NCI-H748 (cell line): Measurements from ENCODE around the gene NQO1.

Source experiments
- DNase-seq: peaks from one replicate; lab custom pipeline; 2025; ENCODE audit not compliant: unreplicated experiment; lab: John Stamatoyannopoulos, UW

NQO1 gene

GRCh38 chr16:69707920-69708683 lies 18.3 kb downstream of the NQO1 start:
- no peak for DNase-seq

DNA sequence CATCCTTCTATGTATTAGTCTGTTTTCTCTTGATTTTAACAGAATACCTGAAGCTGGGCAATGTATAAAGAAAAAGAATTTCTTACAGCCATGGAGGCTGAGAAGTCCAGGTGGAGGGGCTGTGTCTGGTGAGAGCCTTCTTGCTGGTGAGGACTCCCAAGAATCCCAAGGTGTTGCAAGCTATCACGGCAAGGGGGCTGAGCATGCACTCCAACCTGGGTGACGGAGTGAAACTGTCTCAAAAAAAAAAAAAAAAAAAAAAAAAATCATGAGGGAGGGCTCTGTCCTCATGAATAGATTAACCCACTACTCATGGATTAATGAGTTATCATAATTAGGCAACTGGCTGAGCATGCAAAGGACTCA lies 19.4 kb downstream of the NQO1 start:
- DNase-seq, result no peak

GRCh38 chr16:69706256-69706974 lies 19.9 kb downstream of the NQO1 start:
- DNase-seq, result no peak

DNA sequence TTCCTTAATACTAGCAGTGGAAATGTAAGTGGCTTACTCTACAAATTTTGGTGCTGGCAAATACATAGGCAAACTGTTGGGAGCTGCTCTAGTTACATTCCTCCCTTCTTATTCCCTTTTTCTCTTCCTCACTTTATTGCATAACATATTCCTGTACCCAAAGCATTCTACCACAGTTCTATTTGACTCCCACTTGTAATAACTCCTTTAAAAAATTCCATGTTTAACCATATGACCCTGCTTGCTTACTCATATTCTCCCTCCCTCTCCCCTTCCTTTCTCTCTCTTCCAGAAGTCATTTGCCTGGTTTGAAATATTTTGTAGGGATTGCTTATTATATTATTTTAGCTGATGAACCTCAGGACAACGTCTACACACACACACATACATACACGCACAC lies 22.7 kb downstream of the NQO1 start:
- no peak for DNase-seq

DNA sequence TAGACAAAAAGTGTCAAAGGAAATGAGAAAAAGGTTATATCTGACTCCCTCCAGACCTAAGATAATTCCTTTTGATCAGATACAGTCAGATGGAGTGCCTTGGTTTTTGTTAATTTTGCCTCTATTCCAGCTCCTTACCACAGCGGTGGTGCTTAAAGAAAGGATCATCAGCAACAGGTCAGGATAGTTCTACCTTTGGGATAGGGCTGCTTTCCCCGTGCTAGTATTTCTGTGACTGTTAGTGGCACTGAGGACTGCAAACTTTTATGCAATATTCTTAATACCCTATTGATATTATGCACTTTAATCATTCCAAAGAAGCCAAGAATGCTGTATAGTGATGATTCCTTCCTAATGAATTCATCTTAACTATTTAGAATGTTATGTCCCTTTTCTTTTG lies 24.5 kb downstream of the NQO1 start:
- no peak for DNase-seq

- DNase-seq, result no peak
These were observed 24.9 kb downstream of the NQO1 start for GRCh38 chr16:69701452-69701851.

GRCh38 chr16:69699915-69700314 lies 26.4 kb downstream of the NQO1 start:
- no peak for DNase-seq

DNA sequence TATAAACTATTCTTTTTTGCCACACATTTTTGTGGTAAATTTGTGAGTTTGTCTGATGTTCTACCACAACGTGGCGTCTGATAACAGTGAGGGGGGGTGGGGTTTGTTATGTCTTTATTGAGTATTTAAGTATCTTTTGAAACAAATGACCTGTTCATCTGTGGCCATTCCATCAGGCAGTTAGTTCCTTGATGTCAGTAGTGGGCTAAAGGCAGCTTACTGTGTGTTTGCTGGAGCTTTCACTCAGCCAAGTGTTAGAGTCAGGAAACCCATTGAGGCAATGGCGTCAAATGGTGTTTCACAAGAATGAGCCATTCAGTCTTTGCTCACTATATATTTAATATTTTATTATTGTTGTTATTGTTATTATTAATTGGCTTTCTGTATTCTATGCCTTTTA lies 28.0 kb downstream of the NQO1 start:
- no peak for DNase-seq

DNA sequence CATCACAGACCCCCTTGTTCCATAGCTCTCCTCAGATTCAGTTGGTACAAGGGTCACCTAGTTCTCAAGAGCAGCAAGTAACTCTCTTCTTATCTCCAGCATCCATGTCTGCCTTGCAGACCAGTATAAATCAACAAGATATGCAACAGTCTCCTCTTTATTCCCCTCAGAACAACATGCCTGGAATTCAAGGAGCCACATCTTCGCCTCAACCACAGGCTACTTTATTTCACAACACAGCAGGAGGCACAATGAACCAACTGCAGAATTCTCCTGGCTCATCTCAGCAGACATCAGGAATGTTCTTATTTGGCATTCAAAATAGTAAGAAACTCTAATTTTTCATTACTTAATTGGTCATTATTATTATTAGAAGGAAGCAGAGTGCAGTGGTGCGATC lies 32.4 kb downstream of the NQO1 start:
- DNase-seq, result no peak

DNA sequence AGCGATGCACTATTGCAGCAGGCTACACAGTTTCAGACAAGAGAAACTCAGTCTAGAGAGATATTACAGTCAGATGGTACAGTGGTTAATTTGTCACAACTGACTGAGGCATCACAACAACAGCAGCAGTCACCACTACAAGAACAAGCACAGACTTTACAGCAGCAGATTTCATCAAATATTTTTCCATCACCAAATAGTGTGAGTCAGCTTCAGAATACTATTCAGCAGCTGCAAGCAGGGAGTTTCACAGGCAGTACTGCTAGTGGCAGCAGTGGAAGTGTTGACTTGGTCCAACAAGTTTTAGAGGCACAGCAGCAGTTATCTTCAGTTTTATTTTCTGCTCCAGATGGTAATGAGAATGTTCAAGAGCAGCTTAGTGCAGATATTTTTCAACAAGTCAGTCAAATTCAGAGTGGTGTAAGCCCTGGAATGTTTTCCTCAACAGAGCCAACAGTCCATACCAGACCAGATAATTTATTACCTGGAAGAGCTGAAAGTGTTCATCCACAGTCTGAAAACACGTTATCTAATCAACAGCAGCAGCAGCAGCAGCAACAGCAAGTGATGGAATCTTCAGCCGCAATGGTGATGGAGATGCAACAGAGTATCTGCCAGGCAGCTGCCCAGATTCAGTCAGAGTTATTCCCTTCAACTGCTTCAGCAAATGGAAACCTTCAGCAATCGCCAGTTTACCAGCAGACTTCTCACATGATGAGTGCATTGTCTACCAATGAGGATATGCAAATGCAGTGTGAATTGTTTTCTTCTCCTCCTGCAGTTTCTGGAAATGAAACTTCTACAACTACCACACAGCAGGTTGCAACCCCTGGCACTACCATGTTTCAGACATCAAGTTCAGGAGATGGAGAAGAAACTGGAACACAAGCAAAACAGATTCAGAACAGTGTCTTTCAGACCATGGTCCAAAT lies 34.1 kb downstream of the NQO1 start:
- no peak for DNase-seq

DNA sequence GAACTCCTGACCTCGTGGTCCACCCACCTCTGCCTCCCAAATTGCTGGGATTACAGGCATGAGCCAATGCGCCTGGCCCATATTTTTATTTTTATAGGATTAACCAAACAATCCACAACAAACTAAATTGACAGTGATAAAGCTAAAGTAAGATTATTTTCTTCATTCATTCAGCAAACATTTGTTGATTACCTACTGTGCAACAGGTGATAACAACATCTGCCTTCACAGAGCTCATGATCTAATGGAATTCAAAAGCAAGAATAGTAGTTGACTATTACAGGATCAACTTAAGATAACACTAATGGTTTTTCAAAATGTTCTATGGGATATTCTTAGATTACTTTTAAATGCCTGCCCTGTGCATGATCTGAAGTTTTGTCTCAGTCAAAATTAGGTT lies 37.8 kb downstream of the NQO1 start:
- no peak for DNase-seq

GRCh38 chr16:69680358-69680757 lies 46.0 kb downstream of the NQO1 start:
- DNase-seq, result no peak

- no peak for DNase-seq
These were observed 53.2 kb downstream of the NQO1 start for GRCh38 chr16:69672998-69673713.

GRCh38 chr16:69672315-69672997 lies 53.9 kb downstream of the NQO1 start:
- no peak for DNase-seq

- DNase-seq, result no peak
These were observed 56.8 kb downstream of the NQO1 start for GRCh38 chr16:69669577-69669976.

GRCh38 chr16:69663846-69664245 lies 62.5 kb downstream of the NQO1 start:
- DNase-seq, result no peak

DNA sequence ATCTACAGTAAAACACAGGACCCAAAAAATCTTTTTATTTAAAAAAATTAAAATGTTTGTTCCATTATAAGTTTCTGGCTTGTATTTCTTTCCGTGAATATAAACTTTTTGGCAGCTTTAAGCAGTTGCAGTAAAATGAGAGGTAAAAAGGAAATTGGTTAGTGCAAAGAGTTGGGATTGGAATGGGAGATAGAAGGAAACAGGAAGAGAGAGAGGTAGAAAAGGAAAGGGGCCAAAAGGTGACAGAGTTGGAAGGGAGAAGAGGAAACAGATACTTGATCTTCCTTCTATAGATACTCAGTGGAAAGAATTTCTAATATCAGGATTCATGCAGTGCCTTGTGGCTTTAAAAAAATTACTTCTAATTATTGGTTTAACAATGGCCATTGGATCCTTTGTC lies 63.5 kb downstream of the NQO1 start:
- DNase-seq, result no peak

DNA sequence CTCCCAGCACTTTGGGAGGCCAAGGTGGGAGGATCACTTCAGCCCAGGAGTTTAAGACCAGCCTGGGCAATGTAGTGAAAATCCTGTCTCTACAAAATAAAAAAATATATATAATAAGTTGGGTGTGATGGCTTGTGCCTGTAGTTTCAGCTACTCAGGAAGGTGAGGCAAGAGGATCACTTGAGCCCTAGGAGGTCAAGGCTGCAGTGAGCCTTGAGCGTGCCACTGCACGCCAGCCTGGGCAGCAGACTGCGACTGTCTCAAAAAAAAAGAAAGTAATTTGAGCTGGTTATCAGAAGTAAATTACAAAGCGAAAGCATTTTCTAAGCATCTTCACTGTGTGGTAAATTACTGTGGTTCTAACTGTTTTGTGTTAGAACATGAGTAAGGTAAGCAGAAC lies 66.2 kb downstream of the NQO1 start:
- no peak for DNase-seq
